CD14-positive monocyte (primary cell): Measurements from ENCODE around the gene ZPR1. TPM values are rescaled to one million over a fixed set of nuclear protein-coding genes. Genes with fewer than 3 reads are reported as not detected.

ENCODE experiments used
- DNase-seq, 3 donors: peaks; one replicate each; pipeline ENCODE4 v3.0.0-alpha.2; 2011 to 2022
- H2AFZ ChIP-seq: 2 replicates; pipeline ENCODE4 v1.6.0; 2012; ENCODE audit warnings: mild to moderate bottlenecking, low read depth, low read length, inconsistent platforms; ENCODE audit not compliant: insufficient read depth, poor library complexity, severe bottlenecking
- H3K27ac ChIP-seq, 2 donors: 1 replicate in 1 of 2; 2 replicates in 1 of 2; pipeline ENCODE4 v1.5.1; 2012 to 2013; ENCODE audit warnings: low read length in 2 of 2, control low read depth in 1 of 2, inconsistent platforms in 1 of 2, low read depth in 1 of 2, mild to moderate bottlenecking in 1 of 2
- H3K27me3 ChIP-seq, 2 donors: one replicate each; pipeline versions ENCODE4 v1.6.0 to v1.6.1; 2011 to 2013; ENCODE audit warnings: low read length in 2 of 2; ENCODE audit not compliant: control insufficient read depth in 2 of 2, insufficient read depth in 2 of 2
- H3K36me3 ChIP-seq, 2 donors: replicated peaks in 1 of 2; 1 replicate in 1 of 2; 2 replicates in 1 of 2; pipeline versions ENCODE4 v1.5.1 to v1.6.1; 2012 to 2013; ENCODE audit warnings: low read length in 2 of 2, control low read depth in 1 of 2, inconsistent platforms in 1 of 2, mild to moderate bottlenecking in 1 of 2; ENCODE audit not compliant: insufficient read depth in 2 of 2, control insufficient read depth in 1 of 2
- H3K4me1 ChIP-seq, 2 donors: 1 replicate in 1 of 2; 2 replicates in 1 of 2; pipeline versions ENCODE4 v1.5.1 to v1.6.1; 2012 to 2013; ENCODE audit warnings: low read length in 2 of 2, control low read depth in 1 of 2, inconsistent platforms in 1 of 2, mild to moderate bottlenecking in 1 of 2, moderate library complexity in 1 of 2; ENCODE audit not compliant: insufficient read depth in 2 of 2, control insufficient read depth in 1 of 2
- H3K4me2 ChIP-seq: replicated peaks from 2 replicates; pipeline ENCODE3; 2012; ENCODE audit warnings: low read length, moderate library complexity, mild to moderate bottlenecking; ENCODE audit not compliant: poor library complexity, severe bottlenecking; ENCODE audit errors: extremely low read depth
- H3K4me3 ChIP-seq, 3 experiments: fragments of 200-600 bp in 1 of 3; sonication (generic) in 1 of 3; replicated peaks in 1 of 3; 1 replicate in 2 of 3; 2 replicates in 1 of 3; pipeline ENCODE4 v1.5.1; 2011 to 2013; ENCODE audit warnings: low read length in 3 of 3, mild to moderate bottlenecking in 3 of 3, control low read depth in 2 of 3, low read depth in 2 of 3, inconsistent platforms in 1 of 3, moderate library complexity in 1 of 3
- H3K79me2 ChIP-seq: 2 replicates; pipeline ENCODE4 v1.6.0; 2012; ENCODE audit warnings: mild to moderate bottlenecking, control low read depth, inconsistent platforms, low read length, moderate library complexity; ENCODE audit not compliant: insufficient read depth
- H3K9ac ChIP-seq: 2 replicates; pipeline ENCODE4 v1.6.0; 2017; ENCODE audit warnings: low read length, mild to moderate bottlenecking; ENCODE audit not compliant: insufficient read depth, poor library complexity, severe bottlenecking
- H3K9me3 ChIP-seq, 2 donors: replicated peaks in 1 of 2; 1 replicate in 1 of 2; 2 replicates in 1 of 2; pipeline versions ENCODE4 v1.5.1 to v1.6.1; 2012 to 2013; ENCODE audit warnings: low read length in 2 of 2, control low read depth in 1 of 2; ENCODE audit not compliant: control insufficient read depth in 1 of 2, insufficient read depth in 1 of 2
- H4K20me1 ChIP-seq: 2 replicates; pipeline ENCODE4 v1.6.0; 2012; ENCODE audit warnings: mild to moderate bottlenecking, low read length, control low read depth, moderate library complexity; ENCODE audit not compliant: insufficient read depth
- H3K27ac Mint-ChIP-seq, 7 donors: one replicate each; pipeline ENCODE4 v1.8.0; 2020; ENCODE audit warnings: mild to moderate bottlenecking in 7 of 7, mixed read lengths in 7 of 7, moderate library complexity in 6 of 7, inconsistent platforms in 2 of 7
- H3K27me3 Mint-ChIP-seq, 3 donors: one replicate each; pipeline ENCODE4 v1.8.0; 2021 to 2022; ENCODE audit warnings: low read depth in 3 of 3, mild to moderate bottlenecking in 3 of 3, mixed read lengths in 3 of 3, moderate library complexity in 3 of 3, inconsistent platforms in 1 of 3
- H3K36me3 Mint-ChIP-seq, 2 donors: one replicate each; pipeline ENCODE4 v1.8.0; 2020; ENCODE audit warnings: mixed read lengths in 2 of 2, inconsistent platforms in 1 of 2, mild to moderate bottlenecking in 1 of 2
- H3K4me1 Mint-ChIP-seq: one replicate; pipeline ENCODE4 v1.8.0; 2020; ENCODE audit warnings: mild to moderate bottlenecking, mixed read lengths
- H3K4me3 Mint-ChIP-seq, 2 donors: one replicate each; pipeline ENCODE4 v1.8.0; 2020; ENCODE audit warnings: mild to moderate bottlenecking in 2 of 2, mixed read lengths in 2 of 2, moderate library complexity in 1 of 2
- H3K9me3 Mint-ChIP-seq, 7 donors: one replicate each; pipeline ENCODE4 v1.8.0; 2020 to 2022; ENCODE audit warnings: mixed read lengths in 7 of 7, mild to moderate bottlenecking in 6 of 7, moderate library complexity in 6 of 7, inconsistent platforms in 2 of 7
- CTCF ChIP-seq: fragments of 200-600 bp; IDR thresholded peaks from one replicate; pipeline ENCODE4 v1.8.0; 2022; ENCODE audit warnings: antibody characterized with exemption, mild to moderate bottlenecking
- WGBS: methylation state at CpG from one replicate; pipeline ENCODE4 v1.1.5; 2013; ENCODE audit warnings: missing lambda C conversion rate; ENCODE audit not compliant: insufficient coverage; 5-methylcytosine and 5-hydroxymethylcytosine counted together
- intact Hi-C, 2 donors: fragments of 100-400 bp; cut with micrococcal nuclease; formaldehyde crosslinking; loops; one replicate each; pipeline versions ENCODE4 v1.15.0 to v1.15.1; 2023
- polyA plus RNA-seq, 3 donors: library from polyadenylated mRNA; depleted of rRNA in 1 of 3; unstranded in 2 of 3; stranded (reverse) in 1 of 3; fragments of 300-500 nt in 2 of 3; fragments of >200 nt in 1 of 3; fragmentation: Illumina TruSeq in 2 of 3; gene quantifications; 1 replicate in 2 of 3; 2 replicates in 1 of 3; pipeline ENCODE4 v1.2.3, GENCODE V29; 2012 to 2021

The ZPR1 gene
- polyA plus RNA-seq, 3 donors: 24.4 to 35.5 (median 35.2) TPM

GRCh38 chr11:116826751-116827431, 39.1 kb upstream of the ZPR1 start:
- H3K79me2 ChIP-seq: no peaks in the 10 kb centered on the region
- no peaks in the 10 kb centered on the region for H4K20me1 ChIP-seq
- H2AFZ ChIP-seq: no peak overlapping the region
- Mint-ChIP-seq H3K9me3 (no peaks in the 10 kb centered on the region), H3K27ac (no peak overlapping the region), H3K36me3 (no peaks in the 10 kb centered on the region), H3K27me3 (peaks cover 0 to 2% (median 1%) of the 10 kb centered on the region in 3 donors), H3K4me1 (no peaks in the 10 kb centered on the region), H3K4me3 (no peak overlapping the region)
- H3K4me2 ChIP-seq: no peak overlapping the region
- no peaks in the 10 kb centered on the region for H3K36me3 ChIP-seq
- no peak overlapping the region for H3K27ac ChIP-seq
- no peak overlapping the region for H3K4me3 ChIP-seq
- H3K9ac ChIP-seq: no peak overlapping the region
- H3K27me3 ChIP-seq: no peaks in the 10 kb centered on the region
- DNase-seq: no peak
- TF ChIP-seq CTCF: no peak
- WGBS: 95% methylated on average over 7 of the region's 9 CpGs
- no peaks in the 10 kb centered on the region for H3K9me3 ChIP-seq
- intact Hi-C loops: no loop called here
- H3K4me1 ChIP-seq: no peaks in the 10 kb centered on the region

GRCh38 chr11:116825854-116826750, 38.3 kb upstream of the ZPR1 start:
- Histone ChIP-seq H3K79me2 (no peaks in the 10 kb centered on the region), H3K4me3 (no peak overlapping the region), H3K36me3 (no peaks in the 10 kb centered on the region), H4K20me1 (no peaks in the 10 kb centered on the region), H3K27me3 (no peaks in the 10 kb centered on the region), H3K9me3 (no peaks in the 10 kb centered on the region), H3K4me2 (no peak overlapping the region), H3K4me1 (no peaks in the 10 kb centered on the region), H3K9ac (no peak overlapping the region), H2AFZ (no peak overlapping the region), H3K27ac (no peak overlapping the region)
- no peak overlapping the region for H3K27ac Mint-ChIP-seq
- H3K36me3 Mint-ChIP-seq: no peaks in the 10 kb centered on the region
- no peak overlapping the region for H3K4me3 Mint-ChIP-seq
- no peak for DNase-seq
- 93% methylated on average over 18 of the region's 22 CpGs for WGBS
- H3K27me3 Mint-ChIP-seq: peaks cover 0 to under 1% (median 0%) of the 10 kb centered on the region in 3 donors
- intact Hi-C loops: no loop called here
- H3K4me1 Mint-ChIP-seq: no peaks in the 10 kb centered on the region
- no peak for TF ChIP-seq CTCF
- H3K9me3 Mint-ChIP-seq: no peaks in the 10 kb centered on the region
